HG02973 (cell line): ENCODE measurements around the gene DISC1.

Experiments used
- ATAC-seq: cut with Tn5 transposase; IDR thresholded peaks from one replicate; pipeline ENCODE4 v1.9.1; 2021; ENCODE audit warnings: moderate library complexity; ENCODE audit not compliant: unreplicated experiment

Gene DISC1

GRCh38 chr1:231694075-231694431 is 67.5 kb downstream of the DISC1 start:
- ATAC-seq, result no peak

GRCh38 chr1:231694465-231695077 is 68.0 kb downstream of the DISC1 start:
- no peak for ATAC-seq

GRCh38 chr1:231695439-231696255 is 69.1 kb downstream of the DISC1 start:
- no peak for ATAC-seq

GRCh38 chr1:231699784-231700183 is 73.2 kb downstream of the DISC1 start:
- ATAC-seq, result no peak

GRCh38 chr1:231701306-231701705 is 74.7 kb downstream of the DISC1 start:
- ATAC-seq, result no peak

- ATAC-seq, result no peak
These were observed 75.7 kb downstream of the DISC1 start for GRCh38 chr1:231702331-231702730.

GRCh38 chr1:231702804-231703203 is 76.2 kb downstream of the DISC1 start:
- ATAC-seq, result no peak

- no peak for ATAC-seq
These were observed 79.5 kb downstream of the DISC1 start for GRCh38 chr1:231705806-231706760.

- no peak for ATAC-seq
These were observed 80.3 kb downstream of the DISC1 start for GRCh38 chr1:231706934-231707333.

GRCh38 chr1:231707407-231707806 is 80.8 kb downstream of the DISC1 start:
- ATAC-seq, result no peak

- ATAC-seq, result no peak
These were observed 81.8 kb downstream of the DISC1 start for GRCh38 chr1:231708394-231708793.

GRCh38 chr1:231714440-231714839 is 87.8 kb downstream of the DISC1 start:
- ATAC-seq, result no peak

GRCh38 chr1:231715816-231716722 is 89.5 kb downstream of the DISC1 start:
- no peak for ATAC-seq

GRCh38 chr1:231716879-231717278 is 90.3 kb downstream of the DISC1 start:
- ATAC-seq, result no peak

- no peak for ATAC-seq
These were observed 93.0 kb downstream of the DISC1 start for GRCh38 chr1:231719485-231720183.

GRCh38 chr1:231720652-231721325 is 94.2 kb downstream of the DISC1 start:
- ATAC-seq, result no peak

- ATAC-seq, result no peak
These were observed 94.8 kb downstream of the DISC1 start for GRCh38 chr1:231721436-231721835.

GRCh38 chr1:231722356-231722755 is 95.8 kb downstream of the DISC1 start:
- ATAC-seq, result no peak

GRCh38 chr1:231723146-231723545 is 96.6 kb downstream of the DISC1 start:
- no peak for ATAC-seq
